NCI-H1105 treated with DMSO at 0.1 percent for 48 hours (cell line): ENCODE data around the gene TPCN2.

ENCODE experiments used
- DNase-seq: peaks from one replicate; lab custom pipeline; 2025; lab: John Stamatoyannopoulos, UW

Gene TPCN2

GRCh38 chr11:69113226-69113625 is 64.5 kb downstream of the TPCN2 start:
- DNase-seq = no peak

- no peak for DNase-seq
Observed at GRCh38 chr11:69113646-69114340, 65.1 kb downstream of the TPCN2 start.

GRCh38 chr11:69114362-69114761 is 65.6 kb downstream of the TPCN2 start:
- DNase-seq = no peak

GRCh38 chr11:69114811-69115523 is 66.2 kb downstream of the TPCN2 start:
- DNase-seq = no peak

- no peak for DNase-seq
Observed at GRCh38 chr11:69115586-69116560, 67.1 kb downstream of the TPCN2 start.

- no peak for DNase-seq
Observed at GRCh38 chr11:69116671-69117070, 67.9 kb downstream of the TPCN2 start.

- no peak for DNase-seq
Observed at GRCh38 chr11:69119190-69119589, 70.5 kb downstream of the TPCN2 start.

GRCh38 chr11:69120096-69120875 is 71.6 kb downstream of the TPCN2 start:
- no peak for DNase-seq

- DNase-seq = no peak
Observed at GRCh38 chr11:69121021-69121420, 72.3 kb downstream of the TPCN2 start.

GRCh38 chr11:69121621-69122325 is 73.0 kb downstream of the TPCN2 start:
- no peak for DNase-seq

GRCh38 chr11:69122326-69122629 is 73.5 kb downstream of the TPCN2 start:
- DNase-seq = no peak

GRCh38 chr11:69122630-69123431 is 74.1 kb downstream of the TPCN2 start:
- no peak for DNase-seq

GRCh38 chr11:69123593-69124545 is 75.1 kb downstream of the TPCN2 start:
- no peak for DNase-seq

GRCh38 chr11:69125861-69126260 is 77.1 kb downstream of the TPCN2 start:
- no peak for DNase-seq

GRCh38 chr11:69126286-69126685 is 77.6 kb downstream of the TPCN2 start:
- DNase-seq = no peak

GRCh38 chr11:69127081-69127850 is 78.5 kb downstream of the TPCN2 start:
- no peak for DNase-seq

GRCh38 chr11:69127884-69128283 is 79.2 kb downstream of the TPCN2 start:
- no peak for DNase-seq

- DNase-seq = no peak
Observed at GRCh38 chr11:69129053-69129452, 80.3 kb downstream of the TPCN2 start.
